Endothelial cell of umbilical vein (primary cell): ENCODE data around the gene RBM47. TPM values are rescaled to one million over a fixed set of nuclear protein-coding genes. Genes with fewer than 3 reads are reported as not detected.

ENCODE experiments used
- BruUV-seq: library from RNA; stranded (reverse); fragments of 400-500 nt; replicated peaks from 2 replicates; lab custom pipeline; 2021; lab: Mats Ljungman, UMichigan
- CTCF ChIA-PET: fragments of 300-600, 350-600 bp; sonication (Branson Sonifier 250); formaldehyde crosslinking; loops from one replicate; lab custom pipeline; 2021; ENCODE audit warnings: antibody characterized with exemption, inconsistent platforms; lab: Charles Lee
- POLR2A ChIA-PET: fragments of 300-600, 350-600 bp; sonication (Branson Sonifier 250); formaldehyde crosslinking; loops from one replicate; lab custom pipeline; 2021; ENCODE audit warnings: antibody characterized with exemption, inconsistent platforms; lab: Charles Lee
- DNase-seq: peaks from one replicate; pipeline ENCODE4 v3.0.0-alpha.2; 2011; ENCODE audit warnings: low read depth, low spot score
- FAIRE-seq: peaks from 2 replicates; lab custom pipeline; 2011; peaks lifted over from hg19 to GRCh38; lab: Jason Lieb, UNC
- H2AFZ ChIP-seq: 2 replicates; pipeline ENCODE4 v1.6.0; 2012; ENCODE audit warnings: low read depth, low read length, control low read depth, inconsistent platforms
- H3K27ac ChIP-seq: 2 replicates; pipeline ENCODE4 v1.5.1; 2011; ENCODE audit warnings: low read depth, mild to moderate bottlenecking, control low read depth, low read length, moderate library complexity; ENCODE audit not compliant: insufficient read depth
- H3K27me3 ChIP-seq, 2 experiments: 2 replicates each; pipeline versions ENCODE4 v1.6.0 to v1.6.1; 2011; ENCODE audit warnings: low read length in 2 of 2, mixed read lengths in 1 of 2; ENCODE audit not compliant: control insufficient read depth in 2 of 2, insufficient read depth in 2 of 2
- H3K36me3 ChIP-seq, 2 experiments: 2 replicates in 1 of 2; 3 replicates in 1 of 2; pipeline ENCODE4 v1.5.1; 2011; ENCODE audit warnings: low read length in 2 of 2, mild to moderate bottlenecking in 1 of 2, moderate library complexity in 1 of 2; ENCODE audit not compliant: control insufficient read depth in 2 of 2, insufficient read depth in 2 of 2; ENCODE audit errors: extremely low read depth in 1 of 2
- H3K4me1 ChIP-seq: 3 replicates; pipeline ENCODE4 v1.5.1; 2011; ENCODE audit warnings: mild to moderate bottlenecking, low read length; ENCODE audit not compliant: control insufficient read depth, insufficient read depth; ENCODE audit errors: extremely low read depth
- H3K4me2 ChIP-seq: 2 replicates; pipeline ENCODE4 v1.6.1; 2011; ENCODE audit warnings: low read length, control low read depth, mixed read lengths; ENCODE audit not compliant: insufficient read depth
- H3K4me3 ChIP-seq, 3 experiments: fragments of 200-600 bp in 1 of 3; sonication (generic), shearing (Covaris generic) in 1 of 3; replicated peaks in 1 of 3; 2 replicates each; pipeline ENCODE4 v1.5.1; 2011 to 2016; ENCODE audit warnings: control low read depth in 3 of 3, low read length in 3 of 3, mild to moderate bottlenecking in 2 of 3, inconsistent platforms in 1 of 3, low read depth in 1 of 3, moderate library complexity in 1 of 3; ENCODE audit not compliant: insufficient read depth in 1 of 3
- H3K79me2 ChIP-seq: 2 replicates; pipeline ENCODE4 v1.6.0; 2012; ENCODE audit warnings: low read length, inconsistent platforms; ENCODE audit not compliant: control insufficient read depth, insufficient read depth
- H3K9ac ChIP-seq: replicated peaks from 2 replicates; pipeline ENCODE3; 2011; ENCODE audit warnings: low read length, control low read depth; ENCODE audit not compliant: insufficient read depth; ENCODE audit errors: extremely low read depth
- H3K9me1 ChIP-seq: replicated peaks from 3 replicates; pipeline ENCODE4 v1.6.0; 2011; ENCODE audit warnings: mild to moderate bottlenecking, low read length; ENCODE audit not compliant: control insufficient read depth, insufficient read depth; ENCODE audit errors: extremely low read depth
- H3K9me3 ChIP-seq: replicated peaks from 2 replicates; pipeline ENCODE4 v1.5.1; 2012; ENCODE audit warnings: low read length, inconsistent platforms; ENCODE audit not compliant: control insufficient read depth, insufficient read depth
- H4K20me1 ChIP-seq: replicated peaks from 2 replicates; pipeline ENCODE3; 2011; ENCODE audit warnings: mild to moderate bottlenecking, low read length; ENCODE audit not compliant: control insufficient read depth, insufficient read depth; ENCODE audit errors: extremely low read depth
- EZH2 ChIP-seq: IDR thresholded peaks from 2 replicates; pipeline ENCODE4 v1.6.1; 2012; ENCODE audit warnings: borderline replicate concordance, low read depth, mild to moderate bottlenecking, moderate library complexity, low read length, inconsistent platforms; ENCODE audit not compliant: severe bottlenecking
- FOS ChIP-seq: IDR thresholded peaks from 2 replicates; pipeline ENCODE4 v1.6.1; 2011; ENCODE audit warnings: mild to moderate bottlenecking, low read length, moderate library complexity, borderline replicate concordance; ENCODE audit not compliant: insufficient read depth
- JUN ChIP-seq: IDR thresholded peaks from 2 replicates; pipeline ENCODE4 v1.6.1; 2011; ENCODE audit warnings: borderline replicate concordance, low read depth; ENCODE audit not compliant: insufficient read length, insufficient read depth
- MYC ChIP-seq: IDR thresholded peaks from one replicate; pipeline ENCODE4 v1.6.1; 2011; ENCODE audit warnings: mild to moderate bottlenecking, low read depth, low read length
- POLR2A ChIP-seq: IDR thresholded peaks from 2 replicates; pipeline ENCODE4 v1.6.1; 2012; ENCODE audit warnings: low read depth, mild to moderate bottlenecking, control low read depth, low read length
- POLR2AphosphoS5 ChIP-seq: IDR thresholded peaks from 2 replicates; pipeline ENCODE4 v1.6.1; 2012; ENCODE audit warnings: low read depth, mild to moderate bottlenecking, control low read depth, low read length, moderate library complexity; ENCODE audit not compliant: insufficient read depth
- dilution Hi-C: fragments of 300-500 bp; cut with MboI; formaldehyde crosslinking; loops from one replicate; pipeline ENCODE4 v1.15.0; 2019; ENCODE audit warnings: low sequenced_read_pairs; ENCODE audit not compliant: extremely low pct_ligation_motif_present
- intact Hi-C: fragments of 100-400 bp; cut with micrococcal nuclease; formaldehyde crosslinking; loops from one replicate; pipeline ENCODE4 v1.10.0; 2022
- polyA plus RNA-seq, 4 experiments: library from polyadenylated mRNA; depleted of rRNA in 3 of 4; stranded (reverse) in 3 of 4; unstranded in 1 of 4; fragments of >200 nt; gene quantifications; 2 replicates each; pipeline versions ENCODE4 v1.2.1 to v1.2.3, GENCODE V29; 2011 to 2012; ENCODE audit warnings: missing spikeins in 1 of 4
- total RNA-seq: library from RNA; stranded (reverse); gene quantifications from 2 replicates; pipeline ENCODE4 v1.2.3, GENCODE V29; 2021
- TF ChIP-seq, protein P1 (sequence below): IDR thresholded peaks from 2 replicates; pipeline ENCODE4 v1.6.1; 2011; ENCODE audit not compliant: insufficient read depth, insufficient read length
- TF ChIP-seq, protein P2 (sequence below), 2 donors: IDR thresholded peaks; 1 replicate in 1 of 2; 2 replicates in 1 of 2; pipeline ENCODE4 v1.5.1; 2011; ENCODE audit warnings: low read length in 2 of 2, mild to moderate bottlenecking in 2 of 2, moderate library complexity in 2 of 2, control low read depth in 1 of 2, inconsistent platforms in 1 of 2, low read depth in 1 of 2; ENCODE audit not compliant: insufficient read depth in 1 of 2; ENCODE audit errors: extremely low read depth in 1 of 2

Gene RBM47
- total and polyA plus RNA-seq, 2 donors (not counting 3 experiments of a cell fraction or from before 2014, with no cell fraction given): not detected

DNA sequence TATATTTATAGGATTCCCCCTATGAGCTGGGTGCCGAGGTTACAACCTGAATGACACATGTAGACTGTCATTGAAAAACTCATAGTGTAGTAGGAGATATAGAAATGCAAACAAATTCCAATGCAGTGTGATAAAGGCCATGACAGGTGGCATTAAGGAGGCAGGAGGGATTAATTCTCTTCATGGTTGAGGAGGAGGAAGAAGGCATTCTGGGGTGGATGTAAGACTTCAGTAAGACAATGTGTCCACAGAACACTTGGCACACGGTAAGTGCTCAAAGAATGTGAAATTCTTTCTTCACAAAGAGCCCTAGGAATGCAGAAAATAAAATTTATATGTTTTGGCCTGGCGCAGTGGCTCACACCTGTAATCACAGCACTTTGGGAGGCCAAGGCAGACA, 136.5 kb downstream of the RBM47 start:
- DNase-seq (no peak), FAIRE-seq (no peak)
- no peak for TF ChIP-seq JUN
- TF ChIP-seq, protein P1, sequence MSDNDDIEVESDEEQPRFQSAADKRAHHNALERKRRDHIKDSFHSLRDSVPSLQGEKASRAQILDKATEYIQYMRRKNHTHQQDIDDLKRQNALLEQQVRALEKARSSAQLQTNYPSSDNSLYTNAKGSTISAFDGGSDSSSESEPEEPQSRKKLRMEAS: no peak
- TF ChIP-seq POLR2AphosphoS5: no peak
- no peak for TF ChIP-seq POLR2A
- Histone ChIP-seq H3K4me1 (no peaks in the 10 kb centered on the region), H4K20me1 (no peaks in the 10 kb centered on the region), H3K4me3 (no peak overlapping the region), H2AFZ (no peak overlapping the region), H3K9ac (no peak overlapping the region), H3K27ac (no peak overlapping the region), H3K27me3 (peaks cover 2 to 6% of the 10 kb centered on the region in 2 experiments), H3K36me3 (no peaks in the 10 kb centered on the region), H3K9me1 (no peaks in the 10 kb centered on the region), H3K79me2 (no peaks in the 10 kb centered on the region), H3K9me3 (no peaks in the 10 kb centered on the region), H3K4me2 (no peak overlapping the region)
- dilution Hi-C loops: no loop called here
- CTCF ChIA-PET: no interaction called here
- POLR2A ChIA-PET: no interaction called here
- intact Hi-C loops: no loop called here
- BruUV-seq: no TSS peak

DNA sequence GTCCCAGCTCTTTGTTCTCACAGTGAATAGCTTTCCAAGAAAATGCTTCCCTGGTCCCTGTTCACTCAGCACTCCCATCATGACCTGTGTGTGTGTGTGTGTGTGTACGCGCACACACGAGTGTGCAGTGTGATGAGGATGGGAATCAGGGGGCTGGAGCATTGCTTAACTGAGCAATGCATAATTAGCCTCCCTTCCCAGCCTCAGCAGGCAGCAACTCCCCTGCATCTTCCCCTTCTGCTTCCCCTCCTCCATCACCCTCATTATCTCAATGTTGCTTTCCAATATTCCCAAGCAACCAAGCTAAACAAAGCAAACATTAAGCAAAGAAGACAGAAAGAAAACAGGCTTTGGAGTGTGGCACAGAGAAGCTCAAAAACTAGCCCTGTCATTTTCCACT, 137.0 kb downstream of the RBM47 start:
- Histone ChIP-seq H3K27ac (no peak overlapping the region), H3K79me2 (no peaks in the 10 kb centered on the region), H4K20me1 (no peaks in the 10 kb centered on the region), H3K9ac (no peak overlapping the region), H3K36me3 (no peaks in the 10 kb centered on the region), H3K4me2 (no peak overlapping the region), H3K27me3 (peaks cover 2 to 6% of the 10 kb centered on the region in 2 experiments), H3K4me3 (no peak overlapping the region), H3K4me1 (no peaks in the 10 kb centered on the region), H3K9me3 (no peaks in the 10 kb centered on the region), H3K9me1 (no peaks in the 10 kb centered on the region), H2AFZ (no peak overlapping the region)
- CTCF ChIA-PET: no interaction called here
- TF ChIP-seq, protein P2, sequence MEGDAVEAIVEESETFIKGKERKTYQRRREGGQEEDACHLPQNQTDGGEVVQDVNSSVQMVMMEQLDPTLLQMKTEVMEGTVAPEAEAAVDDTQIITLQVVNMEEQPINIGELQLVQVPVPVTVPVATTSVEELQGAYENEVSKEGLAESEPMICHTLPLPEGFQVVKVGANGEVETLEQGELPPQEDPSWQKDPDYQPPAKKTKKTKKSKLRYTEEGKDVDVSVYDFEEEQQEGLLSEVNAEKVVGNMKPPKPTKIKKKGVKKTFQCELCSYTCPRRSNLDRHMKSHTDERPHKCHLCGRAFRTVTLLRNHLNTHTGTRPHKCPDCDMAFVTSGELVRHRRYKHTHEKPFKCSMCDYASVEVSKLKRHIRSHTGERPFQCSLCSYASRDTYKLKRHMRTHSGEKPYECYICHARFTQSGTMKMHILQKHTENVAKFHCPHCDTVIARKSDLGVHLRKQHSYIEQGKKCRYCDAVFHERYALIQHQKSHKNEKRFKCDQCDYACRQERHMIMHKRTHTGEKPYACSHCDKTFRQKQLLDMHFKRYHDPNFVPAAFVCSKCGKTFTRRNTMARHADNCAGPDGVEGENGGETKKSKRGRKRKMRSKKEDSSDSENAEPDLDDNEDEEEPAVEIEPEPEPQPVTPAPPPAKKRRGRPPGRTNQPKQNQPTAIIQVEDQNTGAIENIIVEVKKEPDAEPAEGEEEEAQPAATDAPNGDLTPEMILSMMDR (IDR thresholded peaks at IDR 0.05; ENCODE audit: extremely low read depth in 1 of 2, insufficient read depth in 1 of 2, low read depth in 1 of 2, low read length in 2 of 2): no peak
- TF ChIP-seq POLR2AphosphoS5 (no peak), EZH2 (no peak), POLR2A (no peak), FOS (no peak), MYC (no peak)
- TF ChIP-seq, protein P1: no peak
- DNase-seq: no peak
- intact Hi-C loops (no loop called here), dilution Hi-C loops (no loop called here)
- no TSS peak for BruUV-seq
- no peak for FAIRE-seq
- POLR2A ChIA-PET: no interaction called here
